PC-9 (cell line): ENCODE data around the gene PAOX. TPM values are rescaled to one million over a fixed set of nuclear protein-coding genes. Genes with fewer than 3 reads are reported as not detected.

Source experiments
- BruUV-seq: library from RNA; stranded (reverse); fragments of 400-500 nt; replicated peaks from 2 replicates; lab custom pipeline; 2021; lab: Mats Ljungman, UMichigan
- CTCF ChIA-PET: fragments of 300-600 bp; sonication (Branson Sonifier 250); formaldehyde crosslinking; loops from one replicate; lab custom pipeline; 2022; ENCODE audit warnings: antibody characterized with exemption; lab: Charles Lee
- POLR2A ChIA-PET: fragments of 300-600 bp; sonication (Branson Sonifier 250); formaldehyde crosslinking; loops from one replicate; lab custom pipeline; 2022; ENCODE audit warnings: antibody characterized with exemption; ENCODE audit not compliant: unreplicated experiment; lab: Charles Lee
- DNase-seq, 2 experiments: peaks; one replicate each; pipeline versions ENCODE4 v3.0.0 to v3.0.0-alpha.2; 2015 to 2022; ENCODE audit warnings: mixed read lengths in 1 of 2
- H2AFZ ChIP-seq: fragments of 200-600 bp; sonication (generic); 2 replicates; pipeline ENCODE4 v1.8.1; 2017; ENCODE audit warnings: antibody characterized with exemption
- H3F3A ChIP-seq: fragments of 200-600 bp; sonication (generic); 2 replicates; pipeline ENCODE4 v1.8.1; 2017; ENCODE audit warnings: antibody characterized with exemption, mild to moderate bottlenecking, low read depth; ENCODE audit not compliant: insufficient read depth
- H3K27ac ChIP-seq: fragments of 200-600 bp; sonication (generic); 2 replicates; pipeline ENCODE4 v1.6.1; 2016; ENCODE audit warnings: mixed run types
- H3K27me3 ChIP-seq: fragments of 200-600 bp; sonication (generic); 2 replicates; pipeline ENCODE4 v1.6.1; 2016; ENCODE audit warnings: low read depth, mixed run types; ENCODE audit not compliant: insufficient read depth
- H3K36me3 ChIP-seq: fragments of 200-600 bp; sonication (generic); 2 replicates; pipeline ENCODE4 v1.6.1; 2016; ENCODE audit warnings: low read depth, mixed run types
- H3K4me1 ChIP-seq: fragments of 200-600 bp; sonication (generic); replicated peaks from 2 replicates; pipeline ENCODE4 v1.6.1; 2016; ENCODE audit warnings: mixed run types; ENCODE audit not compliant: insufficient read depth
- H3K4me2 ChIP-seq: fragments of 200-600 bp; sonication (generic); 2 replicates; pipeline ENCODE4 v1.6.1; 2017; ENCODE audit warnings: mixed run types
- H3K4me3 ChIP-seq: fragments of 200-600 bp; sonication (generic); 2 replicates; pipeline ENCODE4 v1.6.1; 2016; ENCODE audit warnings: mixed run types
- H3K79me2 ChIP-seq: fragments of 200-600 bp; sonication (generic); 2 replicates; pipeline ENCODE4 v1.6.1; 2017; ENCODE audit warnings: low read depth, mixed run types
- H3K9me2 ChIP-seq: fragments of 200-600 bp; sonication (generic); 2 replicates; pipeline ENCODE4 v1.8.1; 2017; ENCODE audit warnings: mild to moderate bottlenecking; ENCODE audit not compliant: insufficient read depth
- H3K9me3 ChIP-seq: fragments of 200-600 bp; sonication (generic); 2 replicates; pipeline ENCODE4 v1.8.1; 2016; ENCODE audit warnings: low read depth; ENCODE audit not compliant: insufficient read depth
- H4K20me1 ChIP-seq: fragments of 200-600 bp; sonication (generic); 2 replicates; pipeline ENCODE4 v1.8.1; 2017; ENCODE audit not compliant: insufficient read depth
- EZH2 ChIP-seq: fragments of 200-600 bp; sonication (generic); IDR thresholded peaks from 2 replicates; pipeline ENCODE4 v1.8.0; 2017; ENCODE audit warnings: antibody characterized with exemption, low read depth
- intact Hi-C: fragments of 100-400 bp; cut with micrococcal nuclease; formaldehyde crosslinking; loops from one replicate; pipeline ENCODE4 v1.10.0; 2022; ENCODE audit not compliant: unreplicated experiment
- total RNA-seq: library from RNA; stranded (reverse); gene quantifications from 2 replicates; pipeline ENCODE4 v1.2.3, GENCODE V29; 2021
- TF ChIP-seq, protein P1 (sequence below): fragments of 200-600 bp; sonication (generic); conservative IDR thresholded peaks from 2 replicates; pipeline ENCODE4 v1.6.1; 2017; ENCODE audit warnings: mixed run types, antibody characterized with exemption, mild to moderate bottlenecking, moderate library complexity

The PAOX gene
- total RNA-seq, 1 experiment from 2014 or later = 5.7 TPM

DNA sequence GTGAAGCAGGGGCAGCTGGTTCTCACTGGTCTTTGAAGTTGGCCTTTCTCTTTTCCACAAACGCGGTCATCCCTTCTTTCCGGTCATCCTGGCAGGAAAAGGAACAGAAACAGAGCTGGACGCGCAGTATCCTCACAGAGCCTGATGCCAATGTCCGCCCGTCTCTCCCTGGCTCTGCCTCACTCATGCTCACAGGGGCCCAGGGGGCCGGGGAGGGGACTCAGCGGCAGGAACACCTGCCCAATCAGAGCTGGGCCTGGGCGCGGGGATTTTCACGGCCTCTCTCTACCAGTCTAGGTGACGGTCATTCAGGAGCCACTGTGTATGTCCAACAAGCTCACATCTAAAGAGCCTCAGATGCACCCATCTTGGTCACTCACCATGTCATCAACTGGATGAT is 16.2 kb upstream of the PAOX start:
- no TSS peak for BruUV-seq
- H3K9me3 ChIP-seq = no peaks in the 10 kb centered on the region
- H3K36me3 ChIP-seq = no peaks in the 10 kb centered on the region
- H4K20me1 ChIP-seq = no peaks in the 10 kb centered on the region
- TF ChIP-seq, protein P1, sequence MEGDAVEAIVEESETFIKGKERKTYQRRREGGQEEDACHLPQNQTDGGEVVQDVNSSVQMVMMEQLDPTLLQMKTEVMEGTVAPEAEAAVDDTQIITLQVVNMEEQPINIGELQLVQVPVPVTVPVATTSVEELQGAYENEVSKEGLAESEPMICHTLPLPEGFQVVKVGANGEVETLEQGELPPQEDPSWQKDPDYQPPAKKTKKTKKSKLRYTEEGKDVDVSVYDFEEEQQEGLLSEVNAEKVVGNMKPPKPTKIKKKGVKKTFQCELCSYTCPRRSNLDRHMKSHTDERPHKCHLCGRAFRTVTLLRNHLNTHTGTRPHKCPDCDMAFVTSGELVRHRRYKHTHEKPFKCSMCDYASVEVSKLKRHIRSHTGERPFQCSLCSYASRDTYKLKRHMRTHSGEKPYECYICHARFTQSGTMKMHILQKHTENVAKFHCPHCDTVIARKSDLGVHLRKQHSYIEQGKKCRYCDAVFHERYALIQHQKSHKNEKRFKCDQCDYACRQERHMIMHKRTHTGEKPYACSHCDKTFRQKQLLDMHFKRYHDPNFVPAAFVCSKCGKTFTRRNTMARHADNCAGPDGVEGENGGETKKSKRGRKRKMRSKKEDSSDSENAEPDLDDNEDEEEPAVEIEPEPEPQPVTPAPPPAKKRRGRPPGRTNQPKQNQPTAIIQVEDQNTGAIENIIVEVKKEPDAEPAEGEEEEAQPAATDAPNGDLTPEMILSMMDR = no peak
- no peak for TF ChIP-seq EZH2
- no peaks in the 10 kb centered on the region for H3K9me2 ChIP-seq
- ChIA-PET CTCF (no interaction called here), POLR2A (no interaction called here)
- no peaks in the 10 kb centered on the region for H3K4me1 ChIP-seq
- H2AFZ ChIP-seq = no peak overlapping the region
- H3K27ac ChIP-seq = no peak overlapping the region
- H3F3A ChIP-seq = no peaks in the 10 kb centered on the region
- no peak for DNase-seq
- H3K79me2 ChIP-seq = no peaks in the 10 kb centered on the region
- no peak overlapping the region for H3K4me2 ChIP-seq
- intact Hi-C loops = no loop called here
- H3K4me3 ChIP-seq = no peak overlapping the region
- H3K27me3 ChIP-seq = no peaks in the 10 kb centered on the region

DNA sequence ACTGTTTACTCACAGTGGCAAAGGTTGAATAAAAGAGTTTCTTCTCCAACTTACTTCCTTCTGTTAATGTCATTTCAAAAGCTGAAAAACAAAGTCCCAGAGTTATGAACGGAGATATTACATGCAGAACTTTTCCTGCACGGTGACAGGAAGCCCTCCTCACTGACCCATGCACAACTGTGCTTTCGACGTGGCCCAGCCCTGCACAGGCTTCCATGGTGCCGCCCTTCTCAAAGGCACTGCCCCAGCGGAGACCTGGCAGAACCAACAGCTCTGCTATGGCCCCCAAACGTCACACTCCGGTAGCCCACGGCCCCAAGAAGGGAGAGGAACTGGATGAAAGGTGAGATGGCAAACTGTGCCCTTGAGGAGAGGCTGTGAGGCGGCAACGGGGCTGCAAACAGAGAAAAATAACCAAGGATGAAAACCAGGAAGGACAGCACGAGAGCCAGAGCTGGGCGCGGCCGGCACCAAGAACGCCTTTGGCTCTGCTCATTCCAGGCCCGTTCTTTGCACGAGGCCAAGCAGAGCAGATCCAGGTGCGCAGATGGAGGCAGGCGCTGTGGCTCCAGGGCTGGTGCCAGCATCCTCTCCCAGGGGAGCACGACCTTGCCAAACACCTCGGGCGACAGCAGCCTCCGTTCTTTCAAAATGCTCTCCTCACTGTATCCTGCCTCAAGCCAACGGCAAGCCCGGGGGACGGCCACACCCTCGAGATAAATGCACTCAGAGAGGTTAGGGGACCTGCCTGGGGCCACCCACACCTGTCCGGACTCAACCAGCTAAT is 14.2 kb upstream of the PAOX start:
- TF ChIP-seq, protein P1 = no peak
- TF ChIP-seq EZH2 = no peak
- intact Hi-C loops = no loop called here
- Histone ChIP-seq H3K9me2 (no peaks in the 10 kb centered on the region), H3K36me3 (no peaks in the 10 kb centered on the region), H3K4me3 (no peak overlapping the region), H3K9me3 (no peaks in the 10 kb centered on the region), H3K27ac (no peak overlapping the region), H3K4me1 (no peaks in the 10 kb centered on the region), H3F3A (no peaks in the 10 kb centered on the region), H4K20me1 (no peaks in the 10 kb centered on the region), H3K79me2 (no peaks in the 10 kb centered on the region), H2AFZ (no peak overlapping the region), H3K4me2 (no peak overlapping the region), H3K27me3 (no peaks in the 10 kb centered on the region)
- ChIA-PET POLR2A (no interaction called here), CTCF (no interaction called here)
- DNase-seq = no peak
- no TSS peak for BruUV-seq

DNA sequence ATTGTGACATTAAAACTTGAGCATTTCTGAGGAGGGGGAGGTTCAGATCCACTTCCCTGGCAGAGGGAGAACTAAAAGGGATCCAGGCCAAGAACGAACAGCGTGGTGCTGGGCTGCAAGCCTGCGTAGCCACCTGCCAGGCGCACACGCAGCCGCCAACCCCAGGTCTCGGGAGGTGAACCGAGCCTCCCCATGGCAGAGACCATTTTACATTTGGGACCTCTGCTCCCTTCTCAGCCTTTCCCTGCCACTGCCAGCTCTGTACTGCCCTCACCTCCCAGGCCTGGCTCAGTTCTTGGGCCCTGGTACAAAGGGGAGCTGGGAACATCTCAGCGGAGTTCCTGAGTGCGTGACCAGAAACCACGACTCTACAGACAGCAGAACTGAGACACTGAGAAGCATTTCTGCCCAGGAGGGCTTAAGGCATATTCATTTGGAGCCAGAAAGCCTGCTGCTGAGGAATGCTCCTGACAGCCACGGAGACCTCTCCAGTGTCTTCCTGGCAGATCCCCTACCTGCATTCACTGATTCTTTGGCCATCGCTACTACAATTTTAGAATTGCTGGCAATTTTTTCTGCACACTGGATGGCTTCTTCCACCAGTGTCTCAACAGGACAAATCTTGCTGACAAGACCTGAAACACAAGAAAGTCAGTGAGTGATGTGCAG is 13.5 kb upstream of the PAOX start:
- CTCF ChIA-PET = no interaction called here
- Histone ChIP-seq H3K9me3 (no peaks in the 10 kb centered on the region), H4K20me1 (no peaks in the 10 kb centered on the region), H3K4me2 (no peak overlapping the region), H3K79me2 (no peaks in the 10 kb centered on the region), H3K27ac (no peak overlapping the region), H3K27me3 (no peaks in the 10 kb centered on the region), H3K4me3 (no peak overlapping the region), H3K9me2 (no peaks in the 10 kb centered on the region), H3K36me3 (no peaks in the 10 kb centered on the region), H3F3A (no peaks in the 10 kb centered on the region), H2AFZ (no peak overlapping the region), H3K4me1 (no peaks in the 10 kb centered on the region)
- DNase-seq = no peak
- TF ChIP-seq, protein P1 = no peak
- TF ChIP-seq EZH2 = no peak
- intact Hi-C loops = no loop called here
- POLR2A ChIA-PET = no interaction called here
- BruUV-seq = no TSS peak
